GM12878 (cell line): Measurements from ENCODE around the gene ZFP62. TPM values are rescaled to one million over a fixed set of nuclear protein-coding genes. Genes with fewer than 3 reads are reported as not detected.

Experiments used
- ATF3 ChIP-seq: IDR thresholded peaks from 2 replicates; pipeline ENCODE4 v1.6.1; 2011; ENCODE audit warnings: low read depth, mild to moderate bottlenecking, low read length, moderate library complexity, borderline replicate concordance; ENCODE audit errors: extremely low read depth
- BACH1 ChIP-seq: fragments of 450-650 bp; IDR thresholded peaks from 2 replicates; pipeline ENCODE4 v1.6.1; 2017; ENCODE audit warnings: mild to moderate bottlenecking, borderline replicate concordance
- CBX3 ChIP-seq: fragments of 200-600 bp; sonication (generic); IDR thresholded peaks from 2 replicates; pipeline ENCODE4 v1.6.1; 2016; ENCODE audit warnings: low read depth, borderline replicate concordance
- CEBPB ChIP-seq, 2 experiments: fragments of 150-350 bp in 1 of 2; IDR thresholded peaks; 2 replicates each; pipeline ENCODE4 v1.6.1; 2012 to 2014; ENCODE audit warnings: low read depth in 2 of 2, low read length in 2 of 2, borderline replicate concordance in 1 of 2, inconsistent platforms in 1 of 2
- EED ChIP-seq: sonication (generic); IDR thresholded peaks from 2 replicates; pipeline ENCODE4 v1.6.1; 2016; ENCODE audit warnings: antibody characterized with exemption, low read depth
- HDGF ChIP-seq: fragments of 450-650 bp; IDR thresholded peaks from 2 replicates; pipeline ENCODE4 v1.6.1; 2016; ENCODE audit warnings: antibody characterized with exemption
- IKZF1 ChIP-seq: fragments of 450-650 bp; conservative IDR thresholded peaks from 2 replicates; pipeline ENCODE4 v1.6.1; 2017; ENCODE audit warnings: antibody characterized with exemption, mild to moderate bottlenecking
- IRF5 ChIP-seq: fragments of 450-650 bp; IDR thresholded peaks from 2 replicates; pipeline ENCODE4 v1.6.1; 2017; ENCODE audit warnings: borderline replicate concordance
- KDM1A ChIP-seq: fragments of 200-600 bp; sonication (generic); IDR thresholded peaks from 2 replicates; pipeline ENCODE4 v1.6.1; 2016; ENCODE audit warnings: borderline replicate concordance
- NFXL1 ChIP-seq: fragments of 450-650 bp; IDR thresholded peaks from 2 replicates; pipeline ENCODE4 v1.6.1; 2017; ENCODE audit warnings: antibody characterized with exemption, mild to moderate bottlenecking, borderline replicate concordance
- NFYA ChIP-seq: IDR thresholded peaks from 2 replicates; pipeline ENCODE4 v1.6.1; 2011; ENCODE audit warnings: low read depth, mild to moderate bottlenecking, low read length, improper control_type of control experiment, borderline replicate concordance
- POLR2AphosphoS5 ChIP-seq: IDR thresholded peaks from 2 replicates; pipeline ENCODE4 v1.6.1; 2011; ENCODE audit warnings: mild to moderate bottlenecking, low read length, inconsistent platforms
- SMARCA5 ChIP-seq: fragments of 450-650 bp; IDR thresholded peaks from 2 replicates; pipeline ENCODE4 v1.6.1; 2017; ENCODE audit warnings: mild to moderate bottlenecking
- STAT1 ChIP-seq: fragments of 450-650 bp; conservative IDR thresholded peaks from 2 replicates; pipeline ENCODE4 v1.6.1; 2014; ENCODE audit warnings: antibody characterized with exemption, mild to moderate bottlenecking
- TCF3 ChIP-seq: IDR thresholded peaks from 2 replicates; pipeline ENCODE4 v1.6.1; 2012; ENCODE audit warnings: low read depth, mild to moderate bottlenecking, low read length, borderline replicate concordance; ENCODE audit not compliant: insufficient read depth
- ZBTB11 ChIP-seq: fragments of 450-650 bp; formaldehyde crosslinking; IDR thresholded peaks from 2 replicates; pipeline ENCODE4 v1.5.0; 2022; ENCODE audit warnings: mild to moderate bottlenecking, missing genetic modification characterization
- ZZZ3 ChIP-seq: IDR thresholded peaks from 2 replicates; pipeline ENCODE4 v1.6.1; 2011; ENCODE audit warnings: low read depth; ENCODE audit not compliant: control insufficient read depth, insufficient read length
- polyA plus RNA-seq, 11 experiments: library from polyadenylated mRNA; depleted of rRNA in 4 of 11; unstranded in 6 of 11; stranded (reverse) in 5 of 11; fragments of >200 nt; fragmentation: Nextera tagmentation in 4 of 11; fragmentation: Illumina TruSeq in 1 of 11; extraction: Ambion mirVana in 4 of 11; extraction: Trizol in 1 of 11; gene quantifications; 1 replicate in 1 of 11; 2 replicates in 10 of 11; pipeline versions ENCODE4 v1.2.1 to v1.2.3, GENCODE V29; 2011 to 2016; ENCODE audit warnings: inconsistent platforms in 2 of 11, missing spikeins in 2 of 11, low read depth in 1 of 11
- total RNA-seq, 4 experiments: library from RNA; depleted of rRNA in 3 of 4; stranded (reverse); fragments of >200 nt in 3 of 4; fragmentation: Illumina TruSeq in 1 of 4; extraction: Trizol in 1 of 4; gene quantifications; 2 replicates each; pipeline versions ENCODE4 v1.2.1 to v1.2.3, GENCODE V29; 2013 to 2021
- TF ChIP-seq, protein P1 (sequence below): fragments of 450-650 bp; formaldehyde crosslinking; IDR thresholded peaks from 2 replicates; pipeline ENCODE4 v1.4.0; 2020; ENCODE audit warnings: mild to moderate bottlenecking, moderate library complexity
- TF ChIP-seq, protein P2 (sequence below): IDR thresholded peaks from 2 replicates; pipeline ENCODE4 v1.6.1; 2012; ENCODE audit warnings: low read length, inconsistent platforms

The ZFP62 gene
- total and polyA plus RNA-seq, 10 of the 15 experiments (the other 5 are each of a cell fraction or from before 2014, with no cell fraction given): 9.2 to 39.7 (median 21.1) TPM

GRCh38 chr5:180809403-180810209 is 51.5 kb downstream of the ZFP62 start (continued):
- TF ChIP-seq ZBTB11 (CRISPR knock-in tag): no peak
- no peak for TF ChIP-seq NFXL1
- TF ChIP-seq HDGF: peak; percentile 43
- TF ChIP-seq ZZZ3: no peak
- TF ChIP-seq SMARCA5: no peak
- no peak; the same call in none of the 2 replicates for TF ChIP-seq IKZF1
- 0 out of 2 replicates have a peak, but pooled peaks have one; percentile 5 for TF ChIP-seq ATF3
- TF ChIP-seq, protein P1, sequence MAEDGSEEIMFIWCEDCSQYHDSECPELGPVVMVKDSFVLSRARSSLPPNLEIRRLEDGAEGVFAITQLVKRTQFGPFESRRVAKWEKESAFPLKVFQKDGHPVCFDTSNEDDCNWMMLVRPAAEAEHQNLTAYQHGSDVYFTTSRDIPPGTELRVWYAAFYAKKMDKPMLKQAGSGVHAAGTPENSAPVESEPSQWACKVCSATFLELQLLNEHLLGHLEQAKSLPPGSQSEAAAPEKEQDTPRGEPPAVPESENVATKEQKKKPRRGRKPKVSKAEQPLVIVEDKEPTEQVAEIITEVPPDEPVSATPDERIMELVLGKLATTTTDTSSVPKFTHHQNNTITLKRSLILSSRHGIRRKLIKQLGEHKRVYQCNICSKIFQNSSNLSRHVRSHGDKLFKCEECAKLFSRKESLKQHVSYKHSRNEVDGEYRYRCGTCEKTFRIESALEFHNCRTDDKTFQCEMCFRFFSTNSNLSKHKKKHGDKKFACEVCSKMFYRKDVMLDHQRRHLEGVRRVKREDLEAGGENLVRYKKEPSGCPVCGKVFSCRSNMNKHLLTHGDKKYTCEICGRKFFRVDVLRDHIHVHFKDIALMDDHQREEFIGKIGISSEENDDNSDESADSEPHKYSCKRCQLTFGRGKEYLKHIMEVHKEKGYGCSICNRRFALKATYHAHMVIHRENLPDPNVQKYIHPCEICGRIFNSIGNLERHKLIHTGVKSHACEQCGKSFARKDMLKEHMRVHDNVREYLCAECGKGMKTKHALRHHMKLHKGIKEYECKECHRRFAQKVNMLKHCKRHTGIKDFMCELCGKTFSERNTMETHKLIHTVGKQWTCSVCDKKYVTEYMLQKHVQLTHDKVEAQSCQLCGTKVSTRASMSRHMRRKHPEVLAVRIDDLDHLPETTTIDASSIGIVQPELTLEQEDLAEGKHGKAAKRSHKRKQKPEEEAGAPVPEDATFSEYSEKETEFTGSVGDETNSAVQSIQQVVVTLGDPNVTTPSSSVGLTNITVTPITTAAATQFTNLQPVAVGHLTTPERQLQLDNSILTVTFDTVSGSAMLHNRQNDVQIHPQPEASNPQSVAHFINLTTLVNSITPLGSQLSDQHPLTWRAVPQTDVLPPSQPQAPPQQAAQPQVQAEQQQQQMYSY (CRISPR knock-in tag): no peak
- no peak for TF ChIP-seq STAT1
- TF ChIP-seq CEBPB (IDR thresholded peaks at IDR 0.05; ENCODE audit: borderline replicate concordance in 1 of 2, low read depth in 2 of 2, low read length in 2 of 2): no peak
- no peak for TF ChIP-seq NFYA
- peak; percentile 70; the same call in 1 of the 2 replicates for TF ChIP-seq EED
- no peak; the same call in 1 of the 2 replicates for TF ChIP-seq POLR2AphosphoS5
- TF ChIP-seq IRF5: no peak
- TF ChIP-seq, protein P2, sequence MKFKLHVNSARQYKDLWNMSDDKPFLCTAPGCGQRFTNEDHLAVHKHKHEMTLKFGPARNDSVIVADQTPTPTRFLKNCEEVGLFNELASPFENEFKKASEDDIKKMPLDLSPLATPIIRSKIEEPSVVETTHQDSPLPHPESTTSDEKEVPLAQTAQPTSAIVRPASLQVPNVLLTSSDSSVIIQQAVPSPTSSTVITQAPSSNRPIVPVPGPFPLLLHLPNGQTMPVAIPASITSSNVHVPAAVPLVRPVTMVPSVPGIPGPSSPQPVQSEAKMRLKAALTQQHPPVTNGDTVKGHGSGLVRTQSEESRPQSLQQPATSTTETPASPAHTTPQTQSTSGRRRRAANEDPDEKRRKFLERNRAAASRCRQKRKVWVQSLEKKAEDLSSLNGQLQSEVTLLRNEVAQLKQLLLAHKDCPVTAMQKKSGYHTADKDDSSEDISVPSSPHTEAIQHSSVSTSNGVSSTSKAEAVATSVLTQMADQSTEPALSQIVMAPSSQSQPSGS: no peak
- TF ChIP-seq KDM1A: no peak
- no peak for TF ChIP-seq BACH1
- no peak for TF ChIP-seq CBX3
- no peak for TF ChIP-seq TCF3
